Stomach (tissue), 9 donors: ENCODE data around the gene VPS18. TPM values are rescaled to one million over a fixed set of nuclear protein-coding genes. Genes with fewer than 3 reads are reported as not detected.

ENCODE experiments used
- DNase-seq, 2 donors: peaks; one replicate each; pipeline versions ENCODE4 v3.0.0 to v3.0.0-alpha.2; 2013 to 2019
- H3K27ac ChIP-seq, 5 donors: fragments of 200-600 bp in 4 of 5; sonication (generic) in 4 of 5; one replicate each; pipeline ENCODE4 v1.5.1; 2013 to 2019; ENCODE audit warnings: mild to moderate bottlenecking in 1 of 5, moderate library complexity in 1 of 5
- H3K27me3 ChIP-seq, 3 donors: fragments of 200-600 bp; sonication (generic); one replicate each; pipeline ENCODE4 v1.5.1; 2017 to 2019; ENCODE audit warnings: mixed run types in 1 of 3
- H3K36me3 ChIP-seq, 4 donors: fragments of 200-600 bp; sonication (generic); 1 replicate in 3 of 4; 2 replicates in 1 of 4; pipeline ENCODE4 v1.5.1; 2016 to 2019
- H3K4me1 ChIP-seq, 4 donors: fragments of 200-600 bp; sonication (generic); one replicate each; pipeline ENCODE4 v1.5.1; 2016 to 2019
- H3K4me3 ChIP-seq, 4 donors: fragments of 200-600 bp; sonication (generic) in 3 of 4; one replicate each; pipeline ENCODE4 v1.5.1; 2016 to 2019; ENCODE audit warnings: mild to moderate bottlenecking in 1 of 4
- H3K9me3 ChIP-seq, 4 donors: fragments of 200-600 bp; sonication (generic); one replicate each; pipeline ENCODE4 v1.5.1; 2016 to 2019
- EP300 ChIP-seq: sonication (generic); formaldehyde crosslinking; IDR thresholded peaks from one replicate; pipeline ENCODE4 v1.6.1; 2017; ENCODE audit warnings: antibody characterized with exemption
- POLR2A ChIP-seq, 4 donors: fragments of 450-650 bp; IDR thresholded peaks; one replicate each; pipeline ENCODE4 v1.6.1; 2016; ENCODE audit warnings: antibody characterized with exemption in 4 of 4, control low read depth in 2 of 4, mild to moderate bottlenecking in 1 of 4, moderate library complexity in 1 of 4
- POLR2AphosphoS5 ChIP-seq, 3 donors: sonication (generic); formaldehyde crosslinking; IDR thresholded peaks; one replicate each; pipeline ENCODE4 v1.6.1; 2016; ENCODE audit warnings: antibody characterized with exemption in 3 of 3
- WGBS, 5 donors: extraction: QIAGEN DNeasy Blood & Tissue Kit in 3 of 5; methylation state at CpG; one replicate each; pipeline versions ENCODE4 v1.1.5 to v1.1.7; 2013 to 2018; 5-methylcytosine and 5-hydroxymethylcytosine counted together
- intact Hi-C: fragments of 100-400 bp; cut with DNase I; formaldehyde crosslinking; loops from one replicate; pipeline ENCODE4 v1.15.1; 2023; ENCODE audit warnings: low total_unique reads
- polyA plus RNA-seq, 3 donors: library from polyadenylated mRNA; stranded (reverse); fragments of 200-250 nt; gene quantifications; one replicate each; pipeline ENCODE4 v1.2.3, GENCODE V29; 2013
- total RNA-seq, 5 donors: library from RNA; depleted of rRNA; stranded (reverse); fragments of >200 nt; gene quantifications; one replicate each; pipeline versions ENCODE4 v1.1.0 to v1.2.3, GENCODE V29; 2014 to 2016
- TF ChIP-seq, protein P1 (sequence below), 7 experiments: fragments of 450-650 bp in 4 of 7; fragments of 200-600 bp in 3 of 7; sonication (generic) in 3 of 7; IDR thresholded peaks; one replicate each; pipeline ENCODE4 v1.5.1; 2016 to 2019; ENCODE audit warnings: antibody characterized with exemption in 7 of 7, control low read depth in 2 of 7, mild to moderate bottlenecking in 1 of 7
- donor health status: healthy with polysubstance abuse.
- donor health status: Bipolar disorder and iron deficiency.
- donor health status: healthy.

VPS18 gene
- total and polyA plus RNA-seq, 8 donors, result 1.8 to 24.2 (median 13.1) TPM

DNA sequence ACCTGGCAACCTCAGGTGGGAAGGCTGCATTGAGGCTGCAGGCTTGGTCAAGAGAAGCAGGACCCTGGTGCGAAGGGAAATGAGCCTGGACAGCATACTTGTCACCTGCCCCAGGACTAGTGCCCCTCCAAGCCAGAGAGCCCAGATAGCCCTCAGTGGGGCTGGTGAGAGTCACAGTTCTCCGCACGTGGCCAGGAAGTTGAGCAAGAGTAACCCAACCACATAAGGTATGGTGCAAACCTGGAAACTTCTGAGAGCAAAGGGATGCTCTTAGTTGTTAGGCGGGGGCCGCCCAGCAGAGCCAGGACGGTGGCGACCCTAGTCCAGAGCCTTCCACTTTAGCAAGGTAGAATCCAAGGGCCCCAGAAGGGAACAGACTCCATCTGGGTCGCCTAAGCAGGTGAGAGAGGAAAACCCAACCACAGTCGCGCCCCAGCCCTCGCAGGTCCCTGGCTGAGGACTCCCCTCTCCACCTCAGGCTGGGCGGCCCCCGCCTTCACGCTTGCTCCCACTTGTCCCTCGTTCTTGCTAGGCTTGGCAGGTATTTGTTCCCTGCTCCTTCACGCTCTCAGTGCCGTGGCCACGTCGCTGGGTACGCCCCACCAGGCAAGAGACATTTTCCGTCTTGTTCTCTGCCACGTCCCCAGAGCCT, 1.1 kb upstream of the VPS18 start:
- intact Hi-C loops, result no loop called here
- Histone ChIP-seq H3K4me3 (peak overlapping the region in 3 of 4 donors; percentile 58 to 74 (median 67)), H3K27ac (peak overlapping the region in 2 of 5 donors; percentile 86 to 96), H3K36me3 (peaks cover 2 to 25% (median 24%) of the 10 kb centered on the region in 4 donors), H3K27me3 (no peaks in the 10 kb centered on the region), H3K4me1 (peaks cover 15 to 46% (median 19%) of the 10 kb centered on the region in 4 donors), H3K9me3 (no peaks in the 10 kb centered on the region)
- no peak for DNase-seq
- TF ChIP-seq EP300 (no peak), POLR2A (IDR thresholded peaks at IDR 0.05) (no peak)
- 78 to 86% (median 84%) methylated on average over 22 of the region's 22 CpGs for WGBS, 5 donors

DNA sequence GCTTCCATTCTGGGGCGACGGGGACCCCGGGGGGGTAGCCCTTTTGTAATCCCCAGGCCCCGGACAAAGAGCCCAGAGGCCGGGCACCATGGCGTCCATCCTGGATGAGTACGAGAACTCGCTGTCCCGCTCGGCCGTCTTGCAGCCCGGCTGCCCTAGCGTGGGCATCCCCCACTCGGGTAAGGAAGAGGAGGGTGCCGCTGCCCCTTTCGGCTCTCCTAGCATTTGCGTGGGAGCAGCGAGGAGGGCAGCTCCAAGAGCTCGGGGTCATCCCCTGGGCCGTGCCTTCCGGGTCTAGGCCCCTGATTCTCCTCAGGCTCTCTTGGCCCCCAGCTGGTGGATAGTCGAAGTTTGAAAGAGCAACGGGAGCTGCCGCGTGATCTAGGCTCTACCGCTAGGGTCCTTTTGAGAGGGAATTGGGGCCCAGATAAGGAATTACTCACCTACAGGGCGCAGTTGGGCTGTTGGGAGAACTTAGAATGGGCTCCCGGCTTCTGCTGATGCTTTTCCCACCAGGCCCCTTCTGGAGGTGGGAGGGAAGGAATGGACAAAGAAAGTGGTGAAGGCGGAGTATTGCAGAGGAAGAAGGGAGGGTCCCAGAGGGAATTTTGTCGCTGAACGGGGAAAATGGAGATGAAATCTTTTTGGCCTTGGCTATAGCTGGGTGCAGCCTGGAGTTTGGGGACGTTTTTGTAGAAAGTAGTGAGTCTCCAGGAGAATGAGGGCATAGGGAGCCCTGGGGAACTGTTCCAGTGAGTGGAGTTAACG, 615 bp downstream of the VPS18 start:
- DNase-seq, result peak; percentile 56 to 89
- 1 to 3% (median 2%) methylated on average over 16 to 33 of the region's 33 CpGs for WGBS, 5 donors
- Histone ChIP-seq H3K27ac (peak overlapping the region; percentile 86 to 96 (median 90)), H3K4me3 (peak overlapping the region; percentile 58 to 74 (median 66)), H3K27me3 (no peaks in the 10 kb centered on the region), H3K36me3 (peaks cover 16 to 42% (median 41%) of the 10 kb centered on the region in 4 donors), H3K4me1 (peaks cover 15 to 51% (median 19%) of the 10 kb centered on the region in 4 donors), H3K9me3 (no peaks in the 10 kb centered on the region)
- intact Hi-C loops, result no loop called here
- no peak for TF ChIP-seq EP300
- peak in 1 of 3 donors; percentile 22 for TF ChIP-seq POLR2AphosphoS5 (IDR thresholded peaks at IDR 0.05)
- TF ChIP-seq, protein P1, sequence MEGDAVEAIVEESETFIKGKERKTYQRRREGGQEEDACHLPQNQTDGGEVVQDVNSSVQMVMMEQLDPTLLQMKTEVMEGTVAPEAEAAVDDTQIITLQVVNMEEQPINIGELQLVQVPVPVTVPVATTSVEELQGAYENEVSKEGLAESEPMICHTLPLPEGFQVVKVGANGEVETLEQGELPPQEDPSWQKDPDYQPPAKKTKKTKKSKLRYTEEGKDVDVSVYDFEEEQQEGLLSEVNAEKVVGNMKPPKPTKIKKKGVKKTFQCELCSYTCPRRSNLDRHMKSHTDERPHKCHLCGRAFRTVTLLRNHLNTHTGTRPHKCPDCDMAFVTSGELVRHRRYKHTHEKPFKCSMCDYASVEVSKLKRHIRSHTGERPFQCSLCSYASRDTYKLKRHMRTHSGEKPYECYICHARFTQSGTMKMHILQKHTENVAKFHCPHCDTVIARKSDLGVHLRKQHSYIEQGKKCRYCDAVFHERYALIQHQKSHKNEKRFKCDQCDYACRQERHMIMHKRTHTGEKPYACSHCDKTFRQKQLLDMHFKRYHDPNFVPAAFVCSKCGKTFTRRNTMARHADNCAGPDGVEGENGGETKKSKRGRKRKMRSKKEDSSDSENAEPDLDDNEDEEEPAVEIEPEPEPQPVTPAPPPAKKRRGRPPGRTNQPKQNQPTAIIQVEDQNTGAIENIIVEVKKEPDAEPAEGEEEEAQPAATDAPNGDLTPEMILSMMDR (IDR thresholded peaks at IDR 0.05), result peak in 5 of 7 experiments; percentile 15 to 62 (median 42)
- TF ChIP-seq POLR2A (IDR thresholded peaks at IDR 0.05), result no peak

DNA sequence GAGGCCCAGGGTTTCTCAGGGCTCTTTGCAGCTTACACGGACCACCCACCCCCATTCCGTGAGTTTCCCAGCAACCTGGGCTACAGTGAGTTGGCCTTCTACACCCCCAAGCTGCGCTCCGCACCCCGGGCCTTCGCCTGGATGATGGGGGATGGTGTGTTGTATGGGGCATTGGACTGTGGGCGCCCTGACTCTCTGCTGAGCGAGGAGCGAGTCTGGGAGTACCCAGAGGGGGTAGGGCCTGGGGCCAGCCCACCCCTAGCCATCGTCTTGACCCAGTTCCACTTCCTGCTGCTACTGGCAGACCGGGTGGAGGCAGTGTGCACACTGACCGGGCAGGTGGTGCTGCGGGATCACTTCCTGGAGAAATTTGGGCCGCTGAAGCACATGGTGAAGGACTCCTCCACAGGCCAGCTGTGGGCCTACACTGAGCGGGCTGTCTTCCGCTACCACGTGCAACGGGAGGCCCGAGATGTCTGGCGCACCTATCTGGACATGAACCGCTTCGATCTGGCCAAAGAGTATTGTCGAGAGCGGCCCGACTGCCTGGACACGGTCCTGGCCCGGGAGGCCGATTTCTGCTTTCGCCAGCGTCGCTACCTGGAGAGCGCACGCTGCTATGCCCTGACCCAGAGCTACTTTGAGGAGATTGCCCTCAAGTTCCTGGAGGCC, 5.4 kb downstream of the VPS18 start:
- no peak for TF ChIP-seq POLR2AphosphoS5 (IDR thresholded peaks at IDR 0.05)
- no peak for TF ChIP-seq POLR2A (IDR thresholded peaks at IDR 0.05)
- no peak for TF ChIP-seq EP300
- TF ChIP-seq, protein P1 (IDR thresholded peaks at IDR 0.05), result no peak
- 88 to 92% (median 91%) methylated on average over 30 to 33 of the region's 33 CpGs for WGBS, 5 donors
- H3K36me3 ChIP-seq, result peaks cover 52 to 86% (median 82%) of the 10 kb centered on the region in 4 donors
- DNase-seq, result no peak
- H3K9me3 ChIP-seq, result no peaks in the 10 kb centered on the region
- no peaks in the 10 kb centered on the region for H3K27me3 ChIP-seq
- no peak overlapping the region for H3K4me3 ChIP-seq
- peaks cover 11 to 79% (median 48%) of the 10 kb centered on the region in 4 donors for H3K4me1 ChIP-seq
- intact Hi-C loops, result loop anchor here (5.0 kb wide), 1 partner anchor 283 kb away; no protein-coding TSS in a partner anchor
- H3K27ac ChIP-seq, result no peak overlapping the region

DNA sequence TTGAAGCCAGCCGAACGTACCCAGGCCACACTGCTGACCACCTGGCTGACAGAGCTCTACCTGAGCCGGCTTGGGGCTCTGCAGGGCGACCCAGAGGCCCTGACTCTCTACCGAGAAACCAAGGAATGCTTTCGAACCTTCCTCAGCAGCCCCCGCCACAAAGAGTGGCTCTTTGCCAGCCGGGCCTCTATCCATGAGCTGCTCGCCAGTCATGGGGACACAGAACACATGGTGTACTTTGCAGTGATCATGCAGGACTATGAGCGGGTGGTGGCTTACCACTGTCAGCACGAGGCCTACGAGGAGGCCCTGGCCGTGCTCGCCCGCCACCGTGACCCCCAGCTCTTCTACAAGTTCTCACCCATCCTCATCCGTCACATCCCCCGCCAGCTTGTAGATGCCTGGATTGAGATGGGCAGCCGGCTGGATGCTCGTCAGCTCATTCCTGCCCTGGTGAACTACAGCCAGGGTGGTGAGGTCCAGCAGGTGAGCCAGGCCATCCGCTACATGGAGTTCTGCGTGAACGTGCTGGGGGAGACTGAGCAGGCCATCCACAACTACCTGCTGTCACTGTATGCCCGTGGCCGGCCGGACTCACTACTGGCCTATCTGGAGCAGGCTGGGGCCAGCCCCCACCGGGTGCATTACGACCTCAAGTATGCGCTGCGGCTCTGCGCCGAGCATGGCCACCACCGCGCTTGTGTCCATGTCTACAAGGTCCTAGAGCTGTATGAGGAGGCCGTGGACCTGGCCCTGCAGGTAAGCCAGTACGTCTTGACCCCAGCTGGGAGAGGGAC, 6.2 kb downstream of the VPS18 start:
- intact Hi-C loops, result loop anchor here (5.0 kb wide), 1 partner anchor 282 kb away; no protein-coding TSS in a partner anchor
- H3K4me1 ChIP-seq, result peaks cover 6 to 79% (median 46%) of the 10 kb centered on the region in 4 donors
- H3K27ac ChIP-seq, result no peak overlapping the region
- no peak overlapping the region for H3K4me3 ChIP-seq
- TF ChIP-seq, protein P1 (IDR thresholded peaks at IDR 0.05), result no peak
- TF ChIP-seq POLR2A (IDR thresholded peaks at IDR 0.05) (no peak), POLR2AphosphoS5 (IDR thresholded peaks at IDR 0.05) (no peak), EP300 (no peak)
- H3K36me3 ChIP-seq, result peaks cover 52 to 90% (median 84%) of the 10 kb centered on the region in 4 donors
- H3K9me3 ChIP-seq, result no peaks in the 10 kb centered on the region
- no peak for DNase-seq
- 90 to 91% (median 90%) methylated on average over 24 to 36 of the region's 36 CpGs for WGBS, 5 donors
- H3K27me3 ChIP-seq, result no peaks in the 10 kb centered on the region
